Lower leg skin (tissue), 3 donors: ENCODE data around the gene NR2F1.

Source experiments
- CTCF ChIP-seq, 3 donors: fragments of 450-650 bp; IDR thresholded peaks; one replicate each; pipeline ENCODE4 v1.5.1; 2016; ENCODE audit warnings: antibody characterized with exemption in 3 of 3, mild to moderate bottlenecking in 3 of 3, moderate library complexity in 2 of 3
- POLR2A ChIP-seq, 2 donors: fragments of 450-650 bp; IDR thresholded peaks; one replicate each; pipeline ENCODE4 v1.6.1; 2016 to 2017; ENCODE audit warnings: antibody characterized with exemption in 2 of 2, mild to moderate bottlenecking in 1 of 2, moderate library complexity in 1 of 2

- TF ChIP-seq CTCF (IDR thresholded peaks at IDR 0.05) (no peak), POLR2A (IDR thresholded peaks at IDR 0.05) (no peak)
These were observed 2.2 kb downstream of the NR2F1 start for GRCh38 chr5:93585041-93585766.
